Mammary microvascular endothelial cell (primary cell): ENCODE measurements around the gene C1R. TPM values are rescaled to one million over a fixed set of nuclear protein-coding genes. Genes with fewer than 3 reads are reported as not detected.

Experiments
- total RNA-seq: library from RNA; depleted of rRNA; stranded (reverse); fragments of >200 nt; gene quantifications from 2 replicates; pipeline ENCODE4 v1.2.3, GENCODE V29; 2015

C1R gene
- total RNA-seq: 1.9 and 2.5 TPM in 2 replicates

DNA sequence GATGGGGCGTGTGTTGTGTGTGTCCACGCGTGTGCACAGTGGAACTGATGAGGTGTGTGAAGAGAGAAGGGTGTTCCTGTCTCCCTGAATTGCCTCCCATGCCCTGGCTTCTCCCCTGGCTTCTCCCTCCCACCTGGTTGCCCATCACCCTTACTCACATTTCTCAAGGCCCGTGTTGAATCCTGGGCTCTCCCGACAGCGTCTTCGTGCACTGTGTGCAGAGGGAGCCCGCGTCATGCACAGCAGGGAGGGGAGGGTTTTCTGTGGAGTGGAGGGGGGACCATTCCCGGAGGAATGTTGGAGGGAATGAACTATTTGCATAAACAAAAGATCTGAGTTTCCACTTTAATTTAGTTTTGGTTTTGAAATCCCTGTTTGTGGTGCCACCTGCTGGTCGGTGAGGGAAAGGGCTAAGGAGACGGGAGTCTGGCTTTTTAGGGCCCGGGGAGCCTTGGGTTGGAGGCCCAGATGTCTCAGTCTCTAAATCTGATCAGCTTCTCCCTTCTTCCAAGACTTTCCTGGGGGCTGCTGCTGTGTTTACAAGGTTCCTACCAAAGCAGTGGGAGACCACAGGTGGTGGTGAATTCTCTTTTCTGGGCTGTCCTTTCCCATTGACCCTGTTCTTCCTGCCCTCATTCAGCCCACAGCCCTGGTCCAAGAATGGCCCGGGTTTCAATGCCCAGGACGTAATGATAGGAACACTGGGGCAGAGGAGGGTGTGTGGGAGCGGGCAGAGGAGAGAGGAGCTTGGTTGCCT lies at the start of gene C1R:
Gene C1R, minus strand, starts transcription at position 217 of the 757 bp plus-strand sequence. Its CDS starts 57 bp downstream, at position 160.

DNA sequence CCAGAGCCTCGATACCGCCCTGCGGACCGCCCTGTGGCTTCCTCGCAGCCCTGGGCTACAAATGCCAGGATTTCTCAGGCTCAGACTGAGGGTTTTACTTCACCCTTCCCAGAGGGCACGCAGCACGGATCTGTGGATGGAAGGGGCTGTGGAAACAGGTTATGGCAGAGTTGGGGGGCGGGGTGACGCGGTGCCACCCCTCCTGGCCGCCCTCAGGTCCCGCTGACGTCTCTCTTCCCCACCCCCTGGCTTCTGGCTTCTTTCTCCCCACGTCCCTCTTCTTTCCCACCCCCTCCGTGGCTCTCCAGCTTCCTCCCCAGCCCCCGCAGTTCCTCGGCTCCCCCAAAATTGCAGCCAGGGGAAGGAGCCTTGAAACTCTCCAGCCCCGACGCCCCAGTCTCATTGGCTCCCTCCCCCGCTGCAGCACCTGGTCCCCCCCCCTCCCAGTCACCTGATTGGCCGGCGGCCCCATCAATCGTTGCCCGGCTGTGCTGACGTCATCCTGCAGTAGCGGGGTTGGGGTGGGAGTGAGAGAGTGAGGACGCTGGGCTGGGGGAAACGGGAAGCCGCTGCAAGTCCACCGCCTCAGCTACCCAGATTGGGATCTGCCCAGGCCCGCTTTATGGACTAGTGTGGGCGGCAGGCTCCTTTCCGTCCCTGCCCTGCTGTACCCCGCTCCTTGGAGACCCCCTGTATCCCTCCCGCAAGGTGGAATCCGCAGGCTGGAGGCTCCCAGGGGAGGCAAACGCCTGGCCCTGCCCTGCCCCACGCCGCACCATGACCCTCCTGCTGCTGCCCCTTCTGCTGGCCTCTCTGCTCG lies 37.8 kb upstream of the C1R start, which contains the start of gene CLSTN3:
Gene CLSTN3, plus strand, starts transcription at position 500 of the 820 bp plus-strand sequence. Its CDS starts 278 bp downstream, at position 778.

DNA sequence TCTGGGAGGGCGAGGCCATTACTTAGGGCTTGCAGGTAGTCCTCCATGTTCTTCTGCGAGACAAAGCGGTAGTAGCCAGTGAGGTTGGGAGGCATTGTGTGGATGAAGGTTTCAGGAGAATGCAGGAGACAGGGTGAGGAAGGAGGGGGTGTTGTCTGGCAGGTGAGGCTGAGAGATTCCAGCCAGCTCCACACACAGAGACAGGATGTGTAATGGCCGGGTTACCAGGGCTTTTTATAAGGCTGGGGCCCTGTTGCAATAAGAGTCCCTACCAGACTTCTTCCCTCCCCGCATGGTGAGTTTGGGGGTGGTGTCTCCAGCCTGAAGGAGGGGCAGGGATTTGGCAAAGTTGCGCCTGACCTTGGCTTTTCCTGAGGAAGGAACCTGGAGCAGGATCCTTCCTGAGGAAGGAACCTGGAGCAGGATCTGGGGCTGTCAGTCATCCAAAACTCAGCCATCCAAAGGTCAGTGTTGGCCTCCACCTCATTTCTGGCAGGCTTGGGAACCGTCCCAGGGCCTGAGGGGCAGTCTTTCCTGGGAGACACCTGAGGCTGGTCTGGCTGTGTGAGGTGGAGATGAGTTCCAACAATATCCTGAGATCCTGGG lies 36.5 kb upstream of the C1R start, which contains the start of gene RBP5:
Gene RBP5, minus strand, starts transcription at position 209 of the 606 bp plus-strand sequence. Its CDS starts 114 bp downstream, at position 95.

DNA sequence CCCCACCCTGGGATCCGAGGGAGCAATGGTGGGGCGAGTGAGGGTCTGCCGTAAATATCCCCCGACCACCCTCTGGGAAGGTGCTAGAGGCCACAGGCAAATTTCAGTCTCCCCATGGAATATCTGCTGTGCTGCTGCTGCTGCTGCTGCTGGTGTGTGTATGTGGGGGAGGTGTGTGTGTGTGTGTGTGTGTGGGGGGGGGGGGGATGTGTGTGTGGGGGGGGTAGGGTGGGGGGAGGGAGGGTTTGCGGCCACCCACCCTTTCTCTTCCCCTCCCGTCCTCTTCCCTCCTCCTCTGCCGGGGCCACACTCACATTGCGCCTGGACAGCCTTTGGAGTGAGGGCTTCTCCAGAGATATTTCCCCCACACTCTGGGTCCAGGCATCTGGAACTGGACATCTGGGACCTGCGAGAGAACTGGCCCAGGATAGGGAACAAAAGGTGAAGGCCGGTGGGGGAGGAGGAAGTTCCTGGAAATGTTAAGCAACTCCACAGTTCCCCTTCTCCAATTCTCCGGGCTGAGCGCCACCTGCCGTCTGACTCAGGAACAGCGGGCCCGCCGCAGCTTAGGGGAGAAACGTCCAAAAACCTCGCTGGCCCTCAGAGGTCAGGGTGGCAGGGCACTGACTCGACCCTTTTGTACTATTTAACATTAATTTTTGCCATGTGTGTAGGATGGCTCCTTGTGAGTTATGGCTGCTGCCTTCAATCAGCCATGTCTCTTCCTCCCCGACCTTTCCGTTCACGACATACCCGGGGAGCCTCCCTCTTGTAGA lies 16.7 kb upstream of the C1R start, which contains the start of gene C1RL:
Gene C1RL, minus strand, starts transcription at position 419 of the 776 bp plus-strand sequence. Its CDS starts 34 bp downstream, at position 385.

DNA sequence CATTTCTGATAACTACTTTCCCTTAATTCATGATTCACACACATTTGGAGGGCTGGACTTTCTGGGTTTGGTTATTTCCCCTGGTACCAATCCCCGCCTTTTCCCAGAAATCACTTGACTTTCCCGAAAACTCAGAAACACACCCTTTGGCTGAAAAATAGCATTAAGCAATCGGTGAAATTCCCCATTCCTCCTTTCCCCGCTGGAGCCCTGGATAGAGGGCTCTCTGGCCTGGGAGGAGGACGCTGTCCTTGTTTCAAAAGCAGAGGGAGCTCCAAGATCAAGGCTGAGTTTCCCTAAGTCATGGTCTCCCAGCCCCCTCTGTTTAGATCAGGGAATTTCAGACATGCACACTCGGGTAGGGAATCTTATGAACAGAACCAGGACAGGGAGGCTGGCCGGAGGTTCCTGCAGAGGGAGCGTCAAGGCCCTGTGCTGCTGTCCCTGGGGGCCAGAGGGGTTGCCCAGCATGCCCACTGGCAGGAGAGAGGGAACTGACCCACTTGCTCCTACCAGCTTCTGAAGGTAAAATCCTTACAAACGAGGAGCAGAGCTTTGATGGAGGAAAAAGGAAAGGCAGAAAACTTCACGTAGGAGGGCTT lies 31.8 kb downstream of the C1R start, which contains the start of gene C1S:
Gene C1S, plus strand, starts transcription at position 366 of the 602 bp plus-strand sequence. CDS start 1,195 bp downstream, outside the sequence.

Other genes with a start within 250 kb of the C1R start
- gene CDCA3, start 241.2 kb downstream of the C1R start, total RNA-seq: 55.0 and 56.9 TPM in 2 replicates
- gene USP5, start 240.3 kb downstream of the C1R start, total RNA-seq: 80.9 and 87.7 TPM in 2 replicates
- 1,010 and 1,150 TPM in 2 replicates for gene TPI1, start 224.9 kb downstream of the C1R start, total RNA-seq
- gene SPSB2, start 219.1 kb downstream of the C1R start, total RNA-seq: 3.2 and 3.9 TPM in 2 replicates
- 2.8 and 7.1 TPM in 2 replicates for gene LRRC23, start 187.6 kb downstream of the C1R start, total RNA-seq
- gene ENO2, start 177.9 kb downstream of the C1R start, total RNA-seq: 6.2 and 6.9 TPM in 2 replicates
- gene ATN1, start 164.5 kb downstream of the C1R start, total RNA-seq: 12.5 and 17.1 TPM in 2 replicates
- not detected in 2 replicates for gene RNU7-1, start 148.6 kb downstream of the C1R start, total RNA-seq
- gene C12orf57, start 148.4 kb downstream of the C1R start, total RNA-seq: 214 and 226 TPM in 2 replicates
- gene PTPN6, start 141.1 kb downstream of the C1R start, total RNA-seq: 1.2 and 5.3 TPM in 2 replicates
- gene PHB2, start 121.8 kb downstream of the C1R start, total RNA-seq: 293 and 304 TPM in 2 replicates
- 51.5 and 63.6 TPM in 2 replicates for gene EMG1, start 121.5 kb downstream of the C1R start, total RNA-seq
- 25.5 and 28.0 TPM in 2 replicates for gene LPCAT3, start 74.0 kb downstream of the C1R start, total RNA-seq
- 0.27 and 0.79 TPM in 2 replicates for gene C1S, start 31.7 kb downstream of the C1R start, total RNA-seq
- 9.0 and 15.5 TPM in 2 replicates for gene C1RL, start 16.8 kb upstream of the C1R start, total RNA-seq
- gene RBP5, start 36.4 kb upstream of the C1R start, total RNA-seq: 0.13 TPM in 1 of 2 replicates, not detected in the other
- gene CLSTN3, start 37.9 kb upstream of the C1R start, total RNA-seq: 13.2 and 15.8 TPM in 2 replicates
- gene PEX5, start 97.2 kb upstream of the C1R start, total RNA-seq: 23.8 and 29.2 TPM in 2 replicates
- not detected in 2 replicates for gene ACSM4, start 211.6 kb upstream of the C1R start, total RNA-seq